Liver (tissue), 9 donors: Measurements from ENCODE around the gene STK32C. TPM values are rescaled to one million over a fixed set of nuclear protein-coding genes. Genes with fewer than 3 reads are reported as not detected.

ENCODE experiments used
- DNase-seq: peaks from one replicate; pipeline ENCODE4 v3.0.0-alpha.2; 2017; ENCODE audit warnings: low spot score
- H3K27ac ChIP-seq, 2 donors: one replicate each; pipeline ENCODE4 v1.7.0; 2013; ENCODE audit warnings: inconsistent platforms in 2 of 2, low read length in 2 of 2, control low read depth in 1 of 2, low read depth in 1 of 2, mild to moderate bottlenecking in 1 of 2
- H3K27me3 ChIP-seq, 4 donors: one replicate each; pipeline versions ENCODE4 v1.6.1 to v1.7.0; 2013; ENCODE audit warnings: low read length in 3 of 4, inconsistent platforms in 1 of 4, mild to moderate bottlenecking in 1 of 4, moderate library complexity in 1 of 4; ENCODE audit not compliant: control insufficient read depth in 4 of 4, insufficient read depth in 4 of 4
- H3K36me3 ChIP-seq, 4 donors: one replicate each; pipeline versions ENCODE4 v1.6.1 to v1.7.0; 2013; ENCODE audit warnings: low read length in 3 of 4, mild to moderate bottlenecking in 3 of 4, low read depth in 1 of 4, moderate library complexity in 1 of 4; ENCODE audit not compliant: control insufficient read depth in 4 of 4, insufficient read depth in 3 of 4
- H3K4me1 ChIP-seq, 4 donors: one replicate each; pipeline versions ENCODE4 v1.6.1 to v1.7.0; 2013; ENCODE audit warnings: low read length in 3 of 4, mild to moderate bottlenecking in 3 of 4, moderate library complexity in 1 of 4; ENCODE audit not compliant: control insufficient read depth in 4 of 4, insufficient read depth in 4 of 4
- H3K4me3 ChIP-seq, 3 donors: one replicate each; pipeline versions ENCODE4 v1.6.1 to v1.7.0; 2013; ENCODE audit warnings: low read length in 3 of 3, control low read depth in 1 of 3, low read depth in 1 of 3, mild to moderate bottlenecking in 1 of 3
- H3K9ac ChIP-seq, 2 donors: one replicate each; pipeline ENCODE4 v1.7.0; 2013; ENCODE audit warnings: low read length in 2 of 2, mild to moderate bottlenecking in 2 of 2, moderate library complexity in 2 of 2, control low read depth in 1 of 2, low read depth in 1 of 2
- H3K9me3 ChIP-seq, 4 donors: one replicate each; pipeline versions ENCODE4 v1.6.1 to v1.7.0; 2013; ENCODE audit warnings: low read length in 3 of 4; ENCODE audit not compliant: control insufficient read depth in 4 of 4
- EGR1 ChIP-seq, 2 donors: IDR thresholded peaks; 2 replicates each; pipeline ENCODE4 v1.6.1; 2016 to 2018; ENCODE audit warnings: antibody characterized with exemption in 2 of 2, low read depth in 2 of 2
- FOXA1 ChIP-seq: IDR thresholded peaks from 2 replicates; pipeline ENCODE4 v1.6.1; 2016; ENCODE audit warnings: antibody characterized with exemption
- FOXA2 ChIP-seq: IDR thresholded peaks from 2 replicates; pipeline ENCODE4 v1.6.1; 2016; ENCODE audit warnings: antibody characterized with exemption
- GABPA ChIP-seq, 2 donors: IDR thresholded peaks in 1 of 2; conservative IDR thresholded peaks in 1 of 2; 2 replicates each; pipeline ENCODE4 v1.6.1; 2016; ENCODE audit warnings: antibody characterized with exemption in 2 of 2, mild to moderate bottlenecking in 1 of 2, moderate library complexity in 1 of 2
- HNF4A ChIP-seq, 2 donors: conservative IDR thresholded peaks; 2 replicates each; pipeline ENCODE4 v1.6.1; 2016; ENCODE audit warnings: antibody characterized with exemption in 2 of 2, mild to moderate bottlenecking in 2 of 2
- HNF4G ChIP-seq: IDR thresholded peaks from 2 replicates; pipeline ENCODE4 v1.6.1; 2016; ENCODE audit warnings: antibody characterized with exemption
- JUND ChIP-seq, 2 donors: IDR thresholded peaks; 2 replicates each; pipeline ENCODE4 v1.6.1; 2016; ENCODE audit warnings: antibody characterized with exemption in 2 of 2
- NR2F2 ChIP-seq: IDR thresholded peaks from 2 replicates; pipeline ENCODE4 v1.6.1; 2016; ENCODE audit warnings: antibody characterized with exemption
- RAD21 ChIP-seq, 2 donors: IDR thresholded peaks; 2 replicates each; pipeline ENCODE4 v1.6.1; 2016; ENCODE audit warnings: antibody characterized with exemption in 2 of 2, mild to moderate bottlenecking in 2 of 2
- RXRA ChIP-seq, 2 donors: IDR thresholded peaks; 2 replicates each; pipeline ENCODE4 v1.6.1; 2017 to 2018; ENCODE audit warnings: antibody characterized with exemption in 2 of 2, mild to moderate bottlenecking in 1 of 2
- SP1 ChIP-seq: IDR thresholded peaks from 2 replicates; pipeline ENCODE4 v1.6.1; 2018; ENCODE audit warnings: antibody characterized with exemption, mild to moderate bottlenecking
- TAF1 ChIP-seq: conservative IDR thresholded peaks from 2 replicates; pipeline ENCODE4 v1.6.1; 2016; ENCODE audit warnings: antibody characterized with exemption, mild to moderate bottlenecking
- YY1 ChIP-seq: IDR thresholded peaks from 2 replicates; pipeline ENCODE4 v1.6.1; 2016; ENCODE audit warnings: antibody characterized with exemption, mild to moderate bottlenecking
- WGBS: extraction: QIAGEN DNeasy Blood & Tissue Kit; methylation state at CpG from one replicate; pipeline ENCODE4 v1.1.7; 2013; 5-methylcytosine and 5-hydroxymethylcytosine counted together
- polyA plus RNA-seq, 2 donors: library from polyadenylated mRNA; stranded (reverse) in 1 of 2; unstranded in 1 of 2; fragments of 200-250 nt in 1 of 2; fragments of >200 nt in 1 of 2; fragmentation: Nextera tagmentation in 1 of 2; extraction: Ambion mirVana in 1 of 2; gene quantifications; one replicate each; pipeline versions ENCODE4 v1.2.1 to v1.2.3, GENCODE V29; 2013 to 2015
- total RNA-seq, 2 donors: library from RNA; depleted of rRNA; stranded (reverse); fragments of >200 nt; gene quantifications; one replicate each; pipeline ENCODE4 v1.2.3, GENCODE V29; 2014
- TF ChIP-seq, protein P1 (sequence below): fragments of 150-350 bp; IDR thresholded peaks from 2 replicates; pipeline ENCODE4 v1.5.1; 2017; ENCODE audit warnings: improper control_type of control experiment, low read depth, low read length; ENCODE audit not compliant: missing input control
- TF ChIP-seq, protein P2 (sequence below): IDR thresholded peaks from 2 replicates; pipeline ENCODE4 v1.6.1; 2016; ENCODE audit warnings: antibody characterized with exemption
- TF ChIP-seq, protein P3 (sequence below): IDR thresholded peaks from 2 replicates; pipeline ENCODE4 v1.6.1; 2016; ENCODE audit warnings: antibody characterized with exemption
- TF ChIP-seq, protein P4 (sequence below): IDR thresholded peaks from 2 replicates; pipeline ENCODE4 v1.6.1; 2016; ENCODE audit warnings: antibody characterized with exemption, mild to moderate bottlenecking
- TF ChIP-seq, protein P5 (sequence below): IDR thresholded peaks from 2 replicates; pipeline ENCODE4 v1.6.1; 2016; ENCODE audit warnings: antibody characterized with exemption
- donor health status: healthy.
- donor health status: healthy.
- donor health status: healthy.
- donor health status: healthy.
- donor health status: healthy.

The STK32C gene
- total and polyA plus RNA-seq, 4 donors, result 1.8 to 4.6 (median 2.2) TPM

DNA sequence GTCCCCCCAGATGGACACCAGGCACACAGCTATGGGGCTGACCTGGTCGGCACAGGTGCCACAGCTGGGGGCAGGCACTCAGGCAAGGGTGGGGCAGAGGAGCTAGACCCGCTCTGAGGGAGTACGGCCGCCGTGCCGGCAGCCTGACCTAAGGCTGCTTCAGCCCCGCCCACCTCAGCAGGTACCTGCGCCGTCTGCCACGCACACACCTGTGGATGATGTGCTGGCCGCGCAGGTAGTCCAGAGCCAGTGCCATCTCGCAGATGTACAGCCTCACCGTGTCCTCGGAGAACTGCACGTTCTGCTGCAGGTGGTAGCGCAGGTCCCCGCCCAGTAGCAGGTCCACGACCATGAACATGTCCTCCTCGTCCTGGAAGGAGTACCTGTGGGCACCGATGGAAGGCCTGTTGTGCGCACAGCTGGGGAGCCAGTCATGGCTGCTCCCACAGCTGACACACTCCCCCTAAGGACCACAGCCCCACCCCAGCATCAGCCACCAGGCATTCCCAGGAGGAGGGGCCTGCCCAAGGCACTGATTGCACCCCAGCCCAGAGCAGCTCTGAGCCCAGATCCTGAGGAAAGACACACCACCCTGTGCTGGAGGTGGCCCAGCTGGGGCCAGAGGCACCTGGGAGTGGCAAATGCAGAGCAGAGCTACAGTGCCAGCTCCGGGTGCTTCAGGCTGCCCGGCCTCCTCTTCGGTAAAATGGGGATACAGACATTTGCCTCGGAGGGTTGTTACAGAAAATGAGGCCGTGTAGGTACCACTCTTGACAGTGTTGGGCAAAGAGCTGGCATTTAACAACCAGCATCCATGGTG lies 81.0 kb downstream of the STK32C start:
- Histone ChIP-seq H3K4me3 (no peak overlapping the region), H3K27me3 (no peaks in the 10 kb centered on the region), H3K4me1 (peaks cover 0 to 2% (median 0%) of the 10 kb centered on the region in 4 donors), H3K9ac (no peak overlapping the region), H3K27ac (no peak overlapping the region), H3K36me3 (no peaks in the 10 kb centered on the region), H3K9me3 (no peaks in the 10 kb centered on the region)
- DNase-seq, result no peak
- no peak for TF ChIP-seq TAF1
- no peak for TF ChIP-seq SP1
- TF ChIP-seq NR2F2, result no peak
- TF ChIP-seq RXRA (IDR thresholded peaks at IDR 0.05), result no peak
- no peak for TF ChIP-seq GABPA (IDR thresholded peaks at IDR 0.05 in 1 of 2, conservative IDR thresholded peaks at IDR 0.05 in 1 of 2)
- no peak for TF ChIP-seq HNF4A (conservative IDR thresholded peaks at IDR 0.05)
- no peak for TF ChIP-seq FOXA2
- no peak for TF ChIP-seq EGR1 (IDR thresholded peaks at IDR 0.05; ENCODE audit: low read depth in 2 of 2)
- no peak for TF ChIP-seq YY1
- TF ChIP-seq, protein P1, sequence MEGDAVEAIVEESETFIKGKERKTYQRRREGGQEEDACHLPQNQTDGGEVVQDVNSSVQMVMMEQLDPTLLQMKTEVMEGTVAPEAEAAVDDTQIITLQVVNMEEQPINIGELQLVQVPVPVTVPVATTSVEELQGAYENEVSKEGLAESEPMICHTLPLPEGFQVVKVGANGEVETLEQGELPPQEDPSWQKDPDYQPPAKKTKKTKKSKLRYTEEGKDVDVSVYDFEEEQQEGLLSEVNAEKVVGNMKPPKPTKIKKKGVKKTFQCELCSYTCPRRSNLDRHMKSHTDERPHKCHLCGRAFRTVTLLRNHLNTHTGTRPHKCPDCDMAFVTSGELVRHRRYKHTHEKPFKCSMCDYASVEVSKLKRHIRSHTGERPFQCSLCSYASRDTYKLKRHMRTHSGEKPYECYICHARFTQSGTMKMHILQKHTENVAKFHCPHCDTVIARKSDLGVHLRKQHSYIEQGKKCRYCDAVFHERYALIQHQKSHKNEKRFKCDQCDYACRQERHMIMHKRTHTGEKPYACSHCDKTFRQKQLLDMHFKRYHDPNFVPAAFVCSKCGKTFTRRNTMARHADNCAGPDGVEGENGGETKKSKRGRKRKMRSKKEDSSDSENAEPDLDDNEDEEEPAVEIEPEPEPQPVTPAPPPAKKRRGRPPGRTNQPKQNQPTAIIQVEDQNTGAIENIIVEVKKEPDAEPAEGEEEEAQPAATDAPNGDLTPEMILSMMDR, result no peak
- TF ChIP-seq, protein P2, sequence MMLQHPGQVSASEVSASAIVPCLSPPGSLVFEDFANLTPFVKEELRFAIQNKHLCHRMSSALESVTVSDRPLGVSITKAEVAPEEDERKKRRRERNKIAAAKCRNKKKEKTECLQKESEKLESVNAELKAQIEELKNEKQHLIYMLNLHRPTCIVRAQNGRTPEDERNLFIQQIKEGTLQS, result no peak
- no peak for TF ChIP-seq FOXA1
- no peak for TF ChIP-seq HNF4G
- WGBS, result 87% methylated on average over 27 of the region's 27 CpGs

DNA sequence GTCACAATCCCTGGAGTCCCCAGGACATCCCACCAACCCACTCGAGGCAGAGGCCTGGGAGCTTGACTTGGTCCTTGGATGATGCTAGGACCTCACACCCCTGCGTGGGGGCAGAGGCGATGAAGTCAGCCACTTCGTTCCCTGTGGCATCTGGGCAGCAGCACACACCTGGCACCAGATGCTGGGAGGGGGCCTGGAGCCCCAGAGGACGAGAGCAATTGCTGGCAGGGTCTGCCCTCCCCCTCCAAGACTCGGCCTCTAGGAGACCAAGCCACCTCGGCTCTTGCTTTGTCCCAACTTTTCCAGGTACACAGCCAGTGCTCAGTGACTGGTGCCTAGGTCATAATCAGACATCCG lies 81.9 kb downstream of the STK32C start:
- peaks cover 0 to 2% (median 0%) of the 10 kb centered on the region in 4 donors for H3K4me1 ChIP-seq
- H3K27me3 ChIP-seq, result no peaks in the 10 kb centered on the region
- H3K27ac ChIP-seq, result no peak overlapping the region
- H3K9ac ChIP-seq, result no peak overlapping the region
- no peaks in the 10 kb centered on the region for H3K9me3 ChIP-seq
- no peaks in the 10 kb centered on the region for H3K36me3 ChIP-seq
- WGBS, result 73% methylated on average over 8 of the region's 8 CpGs
- TF ChIP-seq GABPA (IDR thresholded peaks at IDR 0.05 in 1 of 2, conservative IDR thresholded peaks at IDR 0.05 in 1 of 2) (no peak), EGR1 (IDR thresholded peaks at IDR 0.05; ENCODE audit: low read depth in 2 of 2) (no peak), NR2F2 (no peak), HNF4A (conservative IDR thresholded peaks at IDR 0.05) (no peak), TAF1 (no peak), FOXA1 (no peak), RAD21 (IDR thresholded peaks at IDR 0.05) (no peak), SP1 (no peak), RXRA (IDR thresholded peaks at IDR 0.05) (no peak), HNF4G (no peak), YY1 (no peak), JUND (IDR thresholded peaks at IDR 0.05) (no peak)
- TF ChIP-seq, protein P1, result no peak
- TF ChIP-seq, protein P3, sequence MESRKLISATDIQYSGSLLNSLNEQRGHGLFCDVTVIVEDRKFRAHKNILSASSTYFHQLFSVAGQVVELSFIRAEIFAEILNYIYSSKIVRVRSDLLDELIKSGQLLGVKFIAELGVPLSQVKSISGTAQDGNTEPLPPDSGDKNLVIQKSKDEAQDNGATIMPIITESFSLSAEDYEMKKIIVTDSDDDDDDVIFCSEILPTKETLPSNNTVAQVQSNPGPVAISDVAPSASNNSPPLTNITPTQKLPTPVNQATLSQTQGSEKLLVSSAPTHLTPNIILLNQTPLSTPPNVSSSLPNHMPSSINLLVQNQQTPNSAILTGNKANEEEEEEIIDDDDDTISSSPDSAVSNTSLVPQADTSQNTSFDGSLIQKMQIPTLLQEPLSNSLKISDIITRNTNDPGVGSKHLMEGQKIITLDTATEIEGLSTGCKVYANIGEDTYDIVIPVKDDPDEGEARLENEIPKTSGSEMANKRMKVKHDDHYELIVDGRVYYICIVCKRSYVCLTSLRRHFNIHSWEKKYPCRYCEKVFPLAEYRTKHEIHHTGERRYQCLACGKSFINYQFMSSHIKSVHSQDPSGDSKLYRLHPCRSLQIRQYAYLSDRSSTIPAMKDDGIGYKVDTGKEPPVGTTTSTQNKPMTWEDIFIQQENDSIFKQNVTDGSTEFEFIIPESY, result no peak
- TF ChIP-seq, protein P4, sequence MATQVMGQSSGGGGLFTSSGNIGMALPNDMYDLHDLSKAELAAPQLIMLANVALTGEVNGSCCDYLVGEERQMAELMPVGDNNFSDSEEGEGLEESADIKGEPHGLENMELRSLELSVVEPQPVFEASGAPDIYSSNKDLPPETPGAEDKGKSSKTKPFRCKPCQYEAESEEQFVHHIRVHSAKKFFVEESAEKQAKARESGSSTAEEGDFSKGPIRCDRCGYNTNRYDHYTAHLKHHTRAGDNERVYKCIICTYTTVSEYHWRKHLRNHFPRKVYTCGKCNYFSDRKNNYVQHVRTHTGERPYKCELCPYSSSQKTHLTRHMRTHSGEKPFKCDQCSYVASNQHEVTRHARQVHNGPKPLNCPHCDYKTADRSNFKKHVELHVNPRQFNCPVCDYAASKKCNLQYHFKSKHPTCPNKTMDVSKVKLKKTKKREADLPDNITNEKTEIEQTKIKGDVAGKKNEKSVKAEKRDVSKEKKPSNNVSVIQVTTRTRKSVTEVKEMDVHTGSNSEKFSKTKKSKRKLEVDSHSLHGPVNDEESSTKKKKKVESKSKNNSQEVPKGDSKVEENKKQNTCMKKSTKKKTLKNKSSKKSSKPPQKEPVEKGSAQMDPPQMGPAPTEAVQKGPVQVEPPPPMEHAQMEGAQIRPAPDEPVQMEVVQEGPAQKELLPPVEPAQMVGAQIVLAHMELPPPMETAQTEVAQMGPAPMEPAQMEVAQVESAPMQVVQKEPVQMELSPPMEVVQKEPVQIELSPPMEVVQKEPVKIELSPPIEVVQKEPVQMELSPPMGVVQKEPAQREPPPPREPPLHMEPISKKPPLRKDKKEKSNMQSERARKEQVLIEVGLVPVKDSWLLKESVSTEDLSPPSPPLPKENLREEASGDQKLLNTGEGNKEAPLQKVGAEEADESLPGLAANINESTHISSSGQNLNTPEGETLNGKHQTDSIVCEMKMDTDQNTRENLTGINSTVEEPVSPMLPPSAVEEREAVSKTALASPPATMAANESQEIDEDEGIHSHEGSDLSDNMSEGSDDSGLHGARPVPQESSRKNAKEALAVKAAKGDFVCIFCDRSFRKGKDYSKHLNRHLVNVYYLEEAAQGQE, result no peak
- TF ChIP-seq, protein P5, sequence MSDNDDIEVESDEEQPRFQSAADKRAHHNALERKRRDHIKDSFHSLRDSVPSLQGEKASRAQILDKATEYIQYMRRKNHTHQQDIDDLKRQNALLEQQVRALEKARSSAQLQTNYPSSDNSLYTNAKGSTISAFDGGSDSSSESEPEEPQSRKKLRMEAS, result no peak
- DNase-seq, result no peak
- H3K4me3 ChIP-seq, result no peak overlapping the region
